ELF-1 (cell line): ENCODE results near the gene CCDC33.

ENCODE experiments used
- DNase-seq: peaks from one replicate; pipeline ENCODE4 v3.0.0-alpha.2; 2016; ENCODE audit warnings: low read depth, low spot score

Gene CCDC33

GRCh38 chr15:74235962-74236361 lies at the start of gene CCDC33:
CCDC33 (plus strand) TSS chr15:74236326; CDS start chr15:74236720, 394 bp downstream.
- DNase-seq, result no peak

DNA sequence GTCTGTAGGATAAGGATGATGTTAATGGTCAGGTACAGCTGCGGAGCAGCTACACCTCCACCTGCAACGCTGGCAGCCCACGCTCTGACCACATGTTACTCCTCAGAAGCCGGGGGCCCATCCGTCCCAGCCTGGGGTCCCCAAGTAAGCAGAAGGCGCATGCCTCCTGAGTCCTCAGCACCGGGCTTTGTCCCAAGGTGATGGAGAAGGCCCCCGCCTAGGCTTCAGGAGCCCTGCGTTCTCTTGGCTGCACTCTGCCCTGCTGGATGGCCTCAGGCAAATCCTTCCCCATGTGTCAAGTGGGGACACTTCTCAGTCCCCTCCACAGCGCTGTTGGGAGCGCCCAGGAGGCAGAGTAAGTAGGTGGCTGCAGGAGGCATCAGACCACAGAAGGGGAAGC lies 47.9 kb upstream of the CCDC33 start:
- no peak for DNase-seq

DNA sequence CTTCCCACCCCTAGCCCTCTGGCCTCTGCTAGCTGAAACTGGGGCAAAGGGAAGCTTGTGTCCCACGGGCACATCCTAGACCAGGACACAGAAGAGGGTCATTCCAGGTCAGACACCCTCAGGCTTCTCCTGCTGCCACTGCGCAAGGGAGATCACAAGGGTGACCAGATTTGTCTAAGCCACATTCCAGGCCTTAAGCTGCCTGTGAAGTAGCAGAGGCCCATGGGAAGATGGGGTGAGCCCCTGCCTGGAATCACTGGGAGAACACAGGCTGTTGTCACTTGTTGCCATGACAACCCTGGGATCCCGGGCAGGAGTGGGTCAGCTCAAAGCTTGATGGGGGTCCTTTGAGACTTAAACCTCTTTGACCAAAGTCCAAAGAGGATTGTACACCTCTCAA lies 44.3 kb upstream of the CCDC33 start:
- DNase-seq, result no peak

DNA sequence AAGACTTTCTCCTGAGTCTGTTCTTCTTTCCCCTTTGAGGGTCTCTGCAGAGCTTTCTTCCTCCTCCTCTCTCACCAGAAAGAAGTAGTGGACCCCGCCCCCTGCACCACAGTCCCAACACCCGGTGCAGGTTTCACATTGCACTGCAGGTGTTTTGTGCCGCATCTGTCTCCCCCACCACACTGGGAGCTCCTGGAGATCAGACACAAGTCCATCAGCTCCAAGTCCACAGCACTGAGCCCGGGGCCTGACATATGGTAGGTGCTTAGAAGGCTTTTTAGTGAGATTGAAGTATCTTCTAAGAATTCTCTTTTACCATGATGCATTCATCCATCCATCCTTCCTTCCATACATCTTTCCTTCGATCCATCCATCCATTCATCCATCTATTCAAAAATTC lies 43.4 kb upstream of the CCDC33 start:
- DNase-seq, result no peak

- no peak for DNase-seq
These were observed 42.8 kb upstream of the CCDC33 start for GRCh38 chr15:74193299-74193718.

DNA sequence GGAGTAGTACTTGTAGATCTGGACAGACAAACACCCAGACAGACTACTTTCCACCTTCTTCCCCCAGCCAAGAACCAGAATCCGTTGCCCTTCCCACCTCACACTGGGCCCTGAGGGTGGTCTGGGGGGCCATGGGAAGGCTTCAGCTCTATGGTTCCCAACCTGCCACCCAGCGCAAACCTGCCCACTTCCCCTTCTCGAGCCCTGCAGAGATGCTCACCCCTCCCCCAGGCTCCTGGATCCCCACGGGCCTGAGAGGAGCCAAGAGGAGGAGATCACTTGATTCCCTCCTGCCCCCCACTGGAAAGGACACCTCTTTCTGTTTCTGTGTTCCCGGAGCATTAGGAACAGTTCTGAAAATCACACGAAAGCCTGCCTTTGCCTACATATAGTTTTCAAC lies 42.2 kb upstream of the CCDC33 start:
- DNase-seq, result no peak

DNA sequence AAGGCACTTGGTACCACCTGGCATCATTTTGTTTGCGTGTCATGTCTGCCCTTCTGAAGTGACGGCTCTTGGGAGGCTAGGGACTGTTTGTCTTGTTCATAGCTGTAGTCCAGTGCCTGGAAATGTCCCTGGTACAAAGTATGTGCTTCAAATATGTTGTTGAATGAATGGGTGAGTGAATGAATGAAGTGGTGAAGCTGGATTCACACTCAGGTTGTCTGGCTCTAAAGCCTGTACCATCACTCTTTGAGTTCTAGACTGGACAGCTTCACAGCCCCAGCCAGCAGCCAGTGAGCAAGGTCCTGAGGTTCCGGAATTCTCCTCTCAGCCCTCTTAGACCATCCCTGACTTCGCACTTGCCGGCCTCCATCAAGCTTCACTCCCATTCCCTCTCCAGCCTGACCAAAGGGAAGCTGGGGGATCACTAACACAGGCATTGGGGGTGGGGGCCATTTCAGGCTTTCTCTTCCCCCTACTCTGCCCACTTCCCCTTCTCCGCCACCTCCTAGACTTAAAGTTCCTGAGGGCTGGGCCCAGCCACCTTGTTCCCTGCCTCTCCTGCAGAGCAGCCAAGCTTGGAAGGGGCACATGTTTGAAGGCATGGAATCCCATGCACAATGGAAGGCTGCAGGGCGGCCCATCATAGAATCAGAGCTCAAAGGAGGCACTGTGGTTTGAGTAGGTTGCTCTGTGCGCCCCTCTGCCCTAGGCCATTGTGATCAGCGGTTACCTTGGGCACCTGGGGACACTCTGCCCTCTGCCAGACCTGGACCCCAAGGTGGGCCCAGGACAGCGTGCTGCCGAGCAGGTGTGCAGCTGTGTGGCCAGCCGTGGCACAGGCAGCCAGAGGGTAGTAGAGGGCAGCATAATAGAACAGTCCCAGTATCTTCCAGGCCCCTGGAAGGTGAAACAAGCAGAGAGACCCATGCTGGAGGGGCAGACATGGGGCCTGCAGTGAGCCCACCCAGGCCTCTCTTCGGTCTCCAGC lies 41.3 kb upstream of the CCDC33 start:
- DNase-seq, result no peak

- no peak for DNase-seq
These were observed 40.0 kb upstream of the CCDC33 start for GRCh38 chr15:74196175-74196574.

- no peak for DNase-seq
These were observed 38.8 kb upstream of the CCDC33 start for GRCh38 chr15:74197176-74197965.

- no peak for DNase-seq
These were observed 36.9 kb upstream of the CCDC33 start for GRCh38 chr15:74199297-74199652.

DNA sequence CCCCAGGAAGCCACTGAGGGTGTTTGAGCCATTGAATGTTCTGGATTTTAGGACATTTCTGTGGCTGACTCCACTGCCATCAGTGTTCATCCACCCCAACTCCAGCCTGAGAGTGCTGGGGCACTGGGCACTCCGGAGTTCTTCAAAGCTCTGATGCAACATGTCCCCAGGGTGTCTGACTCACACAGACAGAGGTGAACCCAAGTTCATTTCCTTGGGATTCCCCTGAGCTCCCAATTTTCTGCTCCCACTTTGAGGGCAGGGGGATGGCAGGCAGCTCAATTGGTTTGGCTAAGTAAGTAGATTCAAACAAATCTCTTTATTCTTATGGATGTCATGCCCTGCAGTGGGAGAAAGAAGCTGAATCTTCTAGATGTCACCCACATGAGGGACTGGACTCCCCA lies 35.7 kb upstream of the CCDC33 start:
- no peak for DNase-seq

- DNase-seq, result peak; percentile 86
These were observed 35.2 kb upstream of the CCDC33 start for GRCh38 chr15:74200871-74201419.

DNA sequence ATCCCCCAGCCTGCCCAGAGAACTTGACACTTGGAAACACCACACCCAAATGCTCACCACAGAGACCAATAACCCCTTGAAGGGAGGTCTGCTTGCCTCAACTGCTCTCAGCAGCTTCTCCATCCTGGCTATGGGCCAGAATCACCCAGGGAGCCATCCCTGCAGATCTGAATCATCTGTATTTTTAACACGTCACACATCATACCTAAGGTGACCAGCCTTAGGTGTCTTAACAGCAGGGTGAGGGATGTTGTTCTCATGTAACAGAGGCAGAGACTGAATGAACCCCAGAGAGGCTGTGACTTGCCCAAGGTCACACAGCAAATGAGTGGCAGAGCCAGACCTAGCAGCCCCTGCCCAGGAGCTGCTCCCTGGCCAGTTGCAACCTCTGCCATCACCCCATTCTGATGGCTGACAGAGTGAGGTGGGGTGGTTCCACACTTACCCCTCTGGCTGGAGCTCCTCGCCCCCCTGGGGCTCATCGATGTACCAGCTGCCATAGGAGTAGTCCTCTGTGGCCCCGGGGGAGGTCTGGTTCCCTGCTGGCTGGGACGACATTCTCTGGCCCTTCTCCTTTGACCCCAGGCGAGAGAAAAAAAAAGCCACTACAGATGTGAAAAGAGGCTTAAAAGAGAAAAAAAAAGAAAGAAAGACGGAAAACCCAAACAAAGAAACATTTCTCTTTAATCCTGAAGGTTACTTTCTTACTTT lies 34.3 kb upstream of the CCDC33 start:
- DNase-seq, result no peak

DNA sequence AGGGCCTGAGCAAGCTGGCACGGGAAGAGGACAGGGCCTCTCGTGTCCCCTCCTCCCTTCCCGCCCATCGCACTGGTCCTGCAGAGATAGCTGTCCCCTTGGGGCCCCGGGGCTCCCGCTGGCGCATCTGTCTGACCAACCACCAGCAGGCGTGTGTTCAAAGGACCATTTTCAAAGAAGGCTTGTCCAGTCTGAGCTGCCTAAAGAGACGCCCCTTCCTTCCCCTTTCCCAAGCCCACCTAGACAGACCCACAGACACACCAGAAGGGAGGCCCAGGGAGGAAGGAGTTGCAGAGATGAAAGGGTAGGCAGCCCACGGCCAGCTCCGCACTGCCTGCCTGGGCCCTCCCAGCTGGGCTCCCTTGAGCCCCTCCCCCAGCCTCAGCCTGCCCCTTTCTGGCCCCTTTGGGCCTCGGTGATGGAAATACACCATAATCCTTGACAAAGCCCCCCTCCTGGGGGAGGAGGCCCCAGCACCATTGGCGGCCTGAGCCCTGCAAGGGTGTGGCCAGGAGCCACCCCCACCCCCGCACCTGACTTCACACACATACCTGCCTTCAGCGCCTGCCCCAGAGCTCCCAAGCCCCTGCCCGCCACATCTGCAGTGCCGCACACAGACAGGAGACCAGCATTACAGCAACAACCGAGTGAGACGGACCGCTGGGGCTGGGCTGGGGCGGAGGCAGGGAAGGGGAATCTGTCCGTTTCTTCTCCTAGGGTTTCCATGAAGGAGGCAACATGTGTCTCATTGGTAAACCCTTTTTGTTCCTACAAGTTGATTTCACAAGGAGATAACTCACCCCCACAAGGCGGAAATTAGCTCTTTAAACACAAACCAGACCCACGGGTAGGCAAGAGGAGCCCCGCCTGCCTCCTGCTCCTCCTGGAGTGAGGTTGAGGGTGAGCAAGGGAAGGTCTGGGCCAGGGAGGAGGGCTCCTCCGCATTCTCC lies 33.4 kb upstream of the CCDC33 start, which contains the start of gene STRA6:
Gene STRA6, minus strand, starts transcription at position 336 of the 950 bp plus-strand sequence. CDS start 520 bp downstream, outside the sequence.
- peak; percentile 97 for DNase-seq

GRCh38 chr15:74203914-74204431 lies 32.2 kb upstream of the CCDC33 start:
- peak; percentile 84 for DNase-seq

DNA sequence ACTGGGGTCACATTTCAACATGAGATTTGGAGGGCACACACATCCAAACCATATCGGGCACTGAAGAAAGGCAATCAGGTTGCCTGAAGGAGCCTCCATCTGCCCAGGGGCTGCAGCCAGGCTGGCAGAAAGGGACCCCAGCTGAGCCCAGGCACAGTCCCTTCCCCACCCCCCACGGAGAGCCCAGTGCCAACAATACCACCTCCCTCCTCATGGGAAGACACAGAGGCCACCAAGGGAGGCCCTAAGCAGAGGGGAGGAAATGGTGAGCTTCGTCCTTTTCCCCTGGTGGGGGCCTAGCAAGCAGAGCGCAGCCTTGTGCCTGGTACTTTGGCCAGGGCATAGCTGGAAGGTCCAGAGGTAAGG lies 30.6 kb upstream of the CCDC33 start:
- DNase-seq, result no peak

DNA sequence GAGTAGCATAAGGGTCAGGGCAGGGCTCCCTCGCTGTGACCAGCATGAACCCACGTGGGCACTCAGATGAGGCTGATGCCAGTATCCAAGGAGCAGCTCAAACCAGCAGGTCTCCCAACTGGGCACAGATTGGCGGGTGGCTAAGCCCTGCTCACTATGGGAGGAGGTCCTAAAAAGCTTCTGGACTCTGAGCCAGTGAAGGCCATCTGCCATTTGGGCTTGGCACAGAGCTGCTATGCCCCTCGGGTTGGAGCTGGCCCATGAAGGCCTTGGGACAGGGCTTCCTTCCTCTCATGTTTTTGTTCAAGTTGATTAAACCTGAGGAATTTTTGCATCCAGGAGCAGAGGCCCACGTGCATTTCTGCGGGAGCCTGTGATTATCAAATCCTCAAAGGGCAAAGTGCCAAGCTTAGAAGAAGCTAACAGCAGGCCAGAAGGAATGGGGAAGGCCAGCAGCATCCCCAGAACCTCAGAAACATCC lies 29.3 kb upstream of the CCDC33 start:
- no peak for DNase-seq

DNA sequence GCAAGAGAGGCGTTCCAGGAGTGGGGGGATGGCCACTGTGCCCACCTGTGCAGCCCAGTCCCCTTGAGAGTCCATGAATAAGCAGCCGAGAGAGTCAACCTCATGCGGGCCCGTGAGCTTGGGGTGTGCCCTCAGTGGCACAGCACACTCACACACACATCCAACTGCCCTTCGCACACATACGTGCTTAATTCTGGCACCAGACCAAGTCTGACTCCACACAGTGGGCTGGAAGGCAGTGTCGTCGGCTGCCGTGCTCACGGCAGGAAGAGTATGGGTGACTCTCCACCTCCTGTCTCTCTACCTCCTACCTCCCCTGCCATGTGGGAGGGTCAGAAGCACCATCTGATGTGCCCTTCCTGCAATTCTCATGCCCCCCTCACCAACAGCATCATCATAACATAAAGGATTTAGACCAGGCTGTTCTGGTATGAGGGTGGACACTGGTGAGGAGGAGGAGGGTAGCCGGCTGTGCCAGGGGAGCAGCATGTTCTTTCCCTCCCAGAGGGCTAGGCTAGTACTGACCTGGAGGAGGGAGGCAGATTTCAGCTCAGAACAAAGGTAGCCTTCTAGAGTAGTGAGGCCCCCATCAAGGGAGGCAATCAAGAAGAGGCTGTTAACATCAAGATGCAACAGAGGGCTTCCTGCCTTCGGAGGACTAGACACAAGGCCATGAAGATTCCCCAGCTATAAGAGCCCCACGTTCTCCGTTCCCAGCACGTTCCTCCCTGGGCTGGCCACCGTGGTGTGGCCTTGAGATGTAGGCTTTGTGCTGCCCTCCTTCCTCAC lies 28.3 kb upstream of the CCDC33 start:
- no peak for DNase-seq

DNA sequence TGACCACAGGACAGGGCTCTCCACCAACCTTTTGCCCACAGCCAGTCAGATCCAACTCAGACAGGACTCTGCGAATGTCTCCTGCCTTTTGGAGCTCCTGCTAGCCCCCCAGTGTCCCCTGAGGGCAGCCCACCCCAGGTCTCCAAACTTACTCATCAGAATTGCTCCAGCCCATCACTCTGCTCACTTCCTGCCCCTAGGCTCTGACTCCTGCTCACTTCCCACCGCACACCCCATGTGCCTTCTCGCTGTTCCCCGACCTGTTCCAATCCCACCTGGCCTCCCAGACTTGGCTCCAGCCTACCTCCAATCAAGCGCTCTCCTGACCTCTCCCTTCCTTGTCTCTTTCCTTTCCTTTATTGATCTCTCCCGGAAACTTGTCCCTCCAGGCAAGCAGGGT lies 27.6 kb upstream of the CCDC33 start:
- DNase-seq, result no peak
